ENCODE results near the gene TRIM14. TPM values are rescaled to one million over a fixed set of nuclear protein-coding genes. Genes with fewer than 3 reads are reported as not detected.

TRIM14 gene
- total RNA-seq, 1 experiment from 2014 or later = 12.5 TPM

GRCh38 chr9:98057138-98057799, 61.8 kb downstream of the TRIM14 start:
- peaks cover 7% of the 10 kb centered on the region in 2 experiments for H3K4me1 Mint-ChIP-seq
- Histone ChIP-seq H2BK5ac (ENCODE audit: insufficient read length, low read length) (no peak overlapping the region), H3K18ac (ENCODE audit: insufficient read length, low read depth, low read length) (no peak overlapping the region), H3K4ac (ENCODE audit: low read depth, low read length) (no peak overlapping the region), H3K9ac (ENCODE audit: extremely low read depth, insufficient read length, low read length) (peak overlapping the region; percentile 55), H3K79me1 (ENCODE audit: insufficient read depth, low read depth, low read length, poor library complexity, severe bottlenecking) (no peaks in the 10 kb centered on the region), H3K27me3 (ENCODE audit: insufficient read depth, low read length) (no peaks in the 10 kb centered on the region), H4K91ac (ENCODE audit: insufficient read length, low read depth, low read length) (no peak overlapping the region), H2BK15ac (ENCODE audit: low read depth, low read length) (no peak overlapping the region), H4K8ac (replicated peaks; ENCODE audit: insufficient read length, low read depth, low read length) (no peak overlapping the region), H3K27ac (ENCODE audit: insufficient read length, low read depth, low read length) (no peak overlapping the region), H4K20me1 (ENCODE audit: control insufficient read depth, insufficient read depth, insufficient read length) (no peaks in the 10 kb centered on the region), H2BK12ac (ENCODE audit: insufficient read length, low read depth, low read length) (no peak overlapping the region), H3K79me2 (ENCODE audit: insufficient read depth, low read length) (no peaks in the 10 kb centered on the region; the same call in 1 of the 2 replicates), H3K23me2 (ENCODE audit: insufficient read length, low read depth, low read length, poor library complexity, severe bottlenecking) (peaks cover 11% of the 10 kb centered on the region), H3K14ac (ENCODE audit: insufficient read depth, low read length) (peak overlapping the region; percentile 39; the same call in 1 of the 2 replicates), H2AK5ac (ENCODE audit: insufficient read length, low read length) (no peak overlapping the region), H2BK120ac (ENCODE audit: low read depth, low read length, poor library complexity, severe bottlenecking) (no peak overlapping the region), H3T11ph (ENCODE audit: low read length) (no peak overlapping the region), H3K4me1 (ENCODE audit: insufficient read depth, low read length) (peaks cover 2% of the 10 kb centered on the region; the same call in 1 of the 2 replicates), H3K23ac (ENCODE audit: insufficient read length, low read depth, low read length) (no peak overlapping the region), H3K9me3 (ENCODE audit: control insufficient read depth, low read depth, low read length) (no peaks in the 10 kb centered on the region), H2AFZ (ENCODE audit: low read length) (no peak overlapping the region), H3K4me2 (ENCODE audit: insufficient read depth, insufficient read length, low read length) (peak overlapping the region; percentile 46), H4K5ac (ENCODE audit: insufficient read length, low read depth, low read length) (no peak overlapping the region), H2BK20ac (ENCODE audit: low read depth, low read length, poor library complexity, severe bottlenecking) (no peak overlapping the region), H3K56ac (ENCODE audit: insufficient read length, low read depth, low read length) (no peak overlapping the region)
- no peaks in the 10 kb centered on the region for H3K9me3 Mint-ChIP-seq
- peaks cover 16% of the 10 kb centered on the region for H3K27me3 Mint-ChIP-seq (ENCODE audit: low read depth)
- H3K4me3 Mint-ChIP-seq = peak overlapping the region; percentile 85 to 99
- H3K36me3 Mint-ChIP-seq (ENCODE audit: insufficient read depth in 1 of 3, low read depth in 3 of 3) = peaks cover 5 to 11% (median 7%) of the 10 kb centered on the region in 3 experiments
- H3K27ac Mint-ChIP-seq = peak overlapping the region; percentile 29 to 95 (median 92); a peak in 4 of 7 replicates
- WGBS (ENCODE audit: extremely low coverage, insufficient read length, low lambda C conversion rate) = no CpG with 5 or more reads among the region's 14 CpGs
- no peak for TF ChIP-seq CTCF (conservative IDR thresholded peaks at IDR 0.05)
- no peak for DNase-seq
